Cardiac muscle cell (in vitro differentiated cells and primary cell): ENCODE results near the gene CCM2. TPM values are rescaled to one million over a fixed set of nuclear protein-coding genes. Genes with fewer than 3 reads are reported as not detected.

Experiments used
- DNase-seq, 2 donors: peaks; one replicate each; pipeline versions ENCODE4 v3.0.0 to v3.0.0-alpha.2; 2010 to 2017; ENCODE audit warnings: low read depth in 1 of 2, low spot score in 1 of 2
- H3K27ac ChIP-seq: fragments of 200-600 bp; sonication (generic); 2 replicates; pipeline ENCODE4 v1.5.1; 2016
- H3K27me3 ChIP-seq: fragments of 200-600 bp; sonication (generic); 2 replicates; pipeline ENCODE4 v1.6.0; 2016; ENCODE audit warnings: control low read depth
- H3K36me3 ChIP-seq: fragments of 200-600 bp; sonication (generic); 2 replicates; pipeline ENCODE4 v1.5.1; 2016; ENCODE audit warnings: control low read depth
- H3K4me1 ChIP-seq: fragments of 200-600 bp; sonication (generic); 2 replicates; pipeline ENCODE4 v1.8.1; 2017; ENCODE audit warnings: low read depth, mild to moderate bottlenecking, mixed run types
- H3K4me3 ChIP-seq: fragments of 200-600 bp; sonication (generic); 2 replicates; pipeline ENCODE4 v1.5.1; 2016; ENCODE audit warnings: mild to moderate bottlenecking
- H3K9me3 ChIP-seq: fragments of 200-600 bp; sonication (generic); 2 replicates; pipeline ENCODE4 v1.5.1; 2017; ENCODE audit warnings: low read depth, mild to moderate bottlenecking, control low read depth
- polyA plus RNA-seq: library from polyadenylated mRNA; unstranded; fragments of >200 nt; fragmentation: Nextera tagmentation; extraction: Ambion mirVana; gene quantifications from 2 replicates; pipeline ENCODE4 v1.2.1, GENCODE V29; 2016
- total RNA-seq: library from RNA; depleted of rRNA; stranded (reverse); fragments of >200 nt; gene quantifications from 2 replicates; pipeline ENCODE4 v1.2.3, GENCODE V29; 2016
- TF ChIP-seq, protein P1 (sequence below): IDR thresholded peaks from 2 replicates; pipeline ENCODE4 v1.5.1; 2012; ENCODE audit warnings: low read depth, mild to moderate bottlenecking, low read length

Gene CCM2
- total and polyA plus RNA-seq, 2 experiments from 2014 or later = 38.3 to 65.7 TPM

DNA sequence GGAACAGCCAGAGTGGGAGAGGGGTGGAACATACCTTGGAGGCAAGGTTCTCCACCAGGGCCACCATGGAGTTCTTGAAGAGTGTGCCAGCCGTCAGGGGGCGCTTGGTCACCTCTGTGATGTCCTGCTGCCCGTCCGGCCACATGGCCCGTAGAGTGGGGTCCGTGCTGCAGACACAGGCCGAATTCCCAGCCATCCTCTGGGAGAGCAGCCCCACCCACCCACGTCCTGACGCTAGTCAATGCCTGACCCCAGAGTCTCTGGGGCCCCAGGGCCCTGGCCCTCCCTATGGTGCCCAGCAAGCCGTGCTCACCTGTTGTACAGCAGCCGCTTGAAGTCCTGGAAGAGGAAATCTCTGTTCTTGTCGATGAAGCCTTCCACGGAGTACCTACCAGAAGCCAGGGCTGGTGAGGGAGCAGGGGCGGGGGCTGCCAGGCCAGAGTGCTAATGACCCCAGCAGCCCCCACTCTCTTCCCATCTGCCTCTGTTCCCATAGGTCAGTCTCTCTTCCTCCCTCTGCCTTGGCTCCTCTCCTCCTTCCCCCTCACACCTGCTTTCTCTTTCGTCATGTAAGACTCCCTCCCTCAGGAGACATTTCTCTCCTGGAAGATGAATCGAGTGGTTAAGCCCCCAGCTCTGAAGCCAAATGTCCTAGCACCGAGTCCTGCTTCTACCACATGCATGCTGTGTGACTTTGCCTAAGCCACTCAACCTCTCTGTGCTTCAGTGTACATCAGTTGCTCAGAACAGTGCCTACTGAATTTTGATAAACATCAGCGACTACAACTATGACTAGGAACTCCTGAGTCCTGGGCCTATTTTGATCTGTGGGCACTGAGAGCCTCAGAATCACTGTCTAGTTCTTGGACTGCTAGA is 32.2 kb upstream of the CCM2 start:
- TF ChIP-seq, protein P1, sequence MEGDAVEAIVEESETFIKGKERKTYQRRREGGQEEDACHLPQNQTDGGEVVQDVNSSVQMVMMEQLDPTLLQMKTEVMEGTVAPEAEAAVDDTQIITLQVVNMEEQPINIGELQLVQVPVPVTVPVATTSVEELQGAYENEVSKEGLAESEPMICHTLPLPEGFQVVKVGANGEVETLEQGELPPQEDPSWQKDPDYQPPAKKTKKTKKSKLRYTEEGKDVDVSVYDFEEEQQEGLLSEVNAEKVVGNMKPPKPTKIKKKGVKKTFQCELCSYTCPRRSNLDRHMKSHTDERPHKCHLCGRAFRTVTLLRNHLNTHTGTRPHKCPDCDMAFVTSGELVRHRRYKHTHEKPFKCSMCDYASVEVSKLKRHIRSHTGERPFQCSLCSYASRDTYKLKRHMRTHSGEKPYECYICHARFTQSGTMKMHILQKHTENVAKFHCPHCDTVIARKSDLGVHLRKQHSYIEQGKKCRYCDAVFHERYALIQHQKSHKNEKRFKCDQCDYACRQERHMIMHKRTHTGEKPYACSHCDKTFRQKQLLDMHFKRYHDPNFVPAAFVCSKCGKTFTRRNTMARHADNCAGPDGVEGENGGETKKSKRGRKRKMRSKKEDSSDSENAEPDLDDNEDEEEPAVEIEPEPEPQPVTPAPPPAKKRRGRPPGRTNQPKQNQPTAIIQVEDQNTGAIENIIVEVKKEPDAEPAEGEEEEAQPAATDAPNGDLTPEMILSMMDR = peak; percentile 39
- H3K27me3 ChIP-seq = peaks cover 11% of the 10 kb centered on the region
- H3K9me3 ChIP-seq = no peaks in the 10 kb centered on the region
- H3K36me3 ChIP-seq = no peaks in the 10 kb centered on the region
- no peak overlapping the region for H3K27ac ChIP-seq
- H3K4me3 ChIP-seq = no peak overlapping the region
- no peaks in the 10 kb centered on the region for H3K4me1 ChIP-seq
- DNase-seq = peak; percentile 42 to 77

DNA sequence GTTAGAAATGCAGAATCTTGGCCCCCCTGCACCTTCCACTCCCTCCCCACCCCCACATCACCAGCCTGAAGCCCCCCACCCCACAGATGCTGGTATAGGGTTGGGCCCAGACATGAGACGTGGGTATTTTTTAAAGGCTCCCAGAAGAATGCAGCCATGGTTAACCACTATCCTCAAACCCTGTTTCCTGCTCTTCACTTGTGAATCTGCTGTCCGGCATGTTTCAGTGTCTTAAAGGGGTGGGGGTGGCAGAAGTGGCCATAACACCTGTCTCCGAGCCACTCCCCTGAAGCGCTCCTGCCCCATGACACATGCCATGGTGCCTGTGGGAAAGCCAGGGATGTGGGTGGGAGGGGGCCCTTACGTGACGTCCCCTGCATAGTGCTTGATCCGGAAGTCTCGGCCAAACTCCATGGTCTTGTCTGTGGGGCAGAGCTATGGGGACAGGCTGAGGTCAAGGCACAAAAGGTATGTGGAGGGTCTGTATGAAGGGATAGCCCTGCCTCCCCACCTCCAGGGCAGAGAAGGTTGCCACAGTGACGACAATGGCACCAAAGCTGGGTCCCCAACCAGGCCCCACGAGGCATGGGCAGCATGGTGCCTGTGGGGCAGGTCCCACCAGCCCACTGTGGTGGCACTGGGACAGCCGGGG is 30.8 kb upstream of the CCM2 start:
- H3K4me1 ChIP-seq = no peaks in the 10 kb centered on the region
- no peak overlapping the region for H3K4me3 ChIP-seq
- H3K36me3 ChIP-seq = no peaks in the 10 kb centered on the region
- H3K27me3 ChIP-seq = no peaks in the 10 kb centered on the region
- no peaks in the 10 kb centered on the region for H3K9me3 ChIP-seq
- TF ChIP-seq, protein P1 = no peak
- H3K27ac ChIP-seq = no peak overlapping the region
- no peak for DNase-seq

GRCh38 chr7:44969701-44970522 is 30.1 kb upstream of the CCM2 start:
- H3K36me3 ChIP-seq = no peaks in the 10 kb centered on the region
- TF ChIP-seq, protein P1 = no peak
- no peaks in the 10 kb centered on the region for H3K27me3 ChIP-seq
- H3K4me3 ChIP-seq = no peak overlapping the region
- H3K27ac ChIP-seq = no peak overlapping the region
- H3K9me3 ChIP-seq = no peaks in the 10 kb centered on the region
- no peaks in the 10 kb centered on the region for H3K4me1 ChIP-seq
- DNase-seq = no peak

DNA sequence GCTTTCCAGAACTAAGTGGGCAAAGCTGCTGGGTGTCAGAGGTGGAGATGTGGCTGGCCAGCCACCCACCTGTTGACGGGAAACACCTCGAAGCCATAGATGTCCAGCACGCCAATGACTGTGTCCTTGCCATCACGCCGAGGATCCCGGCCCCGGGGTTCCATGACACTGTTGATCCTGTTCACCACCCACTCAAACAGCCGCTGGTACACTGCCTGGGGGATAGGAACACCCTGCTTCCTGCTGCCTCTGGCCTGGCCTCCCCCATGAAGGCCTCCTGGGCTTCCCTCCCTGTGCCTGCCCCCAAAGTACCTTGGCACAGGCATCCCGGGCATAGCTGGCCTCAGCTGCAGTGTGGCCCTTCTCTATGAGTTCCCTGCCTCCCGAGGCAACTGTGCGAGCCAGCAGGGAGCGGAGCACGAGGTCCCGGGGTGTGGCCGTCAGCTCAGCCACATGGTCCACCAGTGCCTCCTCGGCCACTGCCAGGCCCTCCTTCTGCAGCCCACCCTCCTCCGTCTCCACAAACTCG is 29.4 kb upstream of the CCM2 start:
- no peaks in the 10 kb centered on the region for H3K36me3 ChIP-seq
- H3K4me1 ChIP-seq = no peaks in the 10 kb centered on the region
- DNase-seq = no peak
- H3K27ac ChIP-seq = no peak overlapping the region
- no peak overlapping the region for H3K4me3 ChIP-seq
- H3K9me3 ChIP-seq = no peaks in the 10 kb centered on the region
- TF ChIP-seq, protein P1 = no peak
- H3K27me3 ChIP-seq = no peaks in the 10 kb centered on the region

- H3K27ac ChIP-seq = no peak overlapping the region
- H3K9me3 ChIP-seq = no peaks in the 10 kb centered on the region
- H3K4me3 ChIP-seq = no peak overlapping the region
- no peak for DNase-seq
- no peaks in the 10 kb centered on the region for H3K27me3 ChIP-seq
- TF ChIP-seq, protein P1 = no peak
- no peaks in the 10 kb centered on the region for H3K4me1 ChIP-seq
- H3K36me3 ChIP-seq = no peaks in the 10 kb centered on the region
Observed at GRCh38 chr7:44971188-44971901, 28.7 kb upstream of the CCM2 start.
